Inferior parietal cortex (tissue), 1 donor: ENCODE results near the gene HAX1.
"Not testable (repeated sequence)": the region's sequence is repeated elsewhere in the genome, so short reads cannot be mapped to it uniquely, and the experiment has no call there.

ENCODE experiments used
- DNase-seq: peaks from one replicate; pipeline ENCODE4 v3.0.0-alpha.2; 2016; ENCODE audit errors: extremely low spot score

The HAX1 gene

GRCh38 chr1:154272217-154272998 is at the start of gene HAX1:
Gene HAX1 (plus strand): TSS chr1:154272629. CDS start chr1:154272724, 95 bp downstream.
- DNase-seq, result peak; percentile 95

- DNase-seq, result no peak
These were observed 49.5 kb upstream of the HAX1 start for GRCh38 chr1:154222918-154223317.

DNA sequence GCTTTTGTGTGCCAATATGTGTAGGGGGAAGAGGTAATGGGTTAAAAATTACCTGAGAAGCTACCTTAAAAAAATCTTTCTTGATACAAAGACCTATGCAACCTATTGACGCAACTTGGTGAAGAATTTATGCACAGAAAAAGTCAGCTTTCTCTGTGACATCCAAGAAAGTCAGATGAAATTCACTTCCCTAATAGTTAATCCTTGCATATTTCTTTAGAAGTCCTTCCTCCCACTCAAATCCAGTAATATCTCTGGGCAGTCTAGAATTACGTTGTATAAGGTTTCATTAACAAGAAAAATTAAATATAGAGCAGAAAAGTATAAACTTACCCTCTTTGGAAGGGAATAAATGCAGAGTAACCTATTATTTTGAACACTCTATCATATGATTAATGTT is 48.8 kb upstream of the HAX1 start:
- DNase-seq, result no peak

DNA sequence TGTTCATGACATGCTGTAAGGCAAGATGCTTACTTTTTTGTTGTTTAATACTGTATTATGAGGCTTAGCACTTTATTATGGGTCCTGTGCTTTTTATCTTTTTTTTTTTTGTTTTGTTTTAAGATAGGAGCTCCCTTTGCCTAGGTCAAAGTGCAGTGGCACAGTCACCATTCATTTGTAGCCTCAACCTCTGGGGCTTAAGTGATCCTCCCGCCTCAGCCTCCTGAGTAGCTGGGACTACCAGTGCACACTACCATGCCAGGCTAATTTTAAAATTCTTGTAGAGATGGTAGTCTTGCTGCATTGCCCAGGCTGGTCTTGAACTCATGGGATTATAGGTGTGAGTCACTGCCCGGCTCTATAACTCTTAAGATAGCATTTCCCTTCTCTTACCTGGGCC is 47.1 kb upstream of the HAX1 start:
- no peak for DNase-seq

DNA sequence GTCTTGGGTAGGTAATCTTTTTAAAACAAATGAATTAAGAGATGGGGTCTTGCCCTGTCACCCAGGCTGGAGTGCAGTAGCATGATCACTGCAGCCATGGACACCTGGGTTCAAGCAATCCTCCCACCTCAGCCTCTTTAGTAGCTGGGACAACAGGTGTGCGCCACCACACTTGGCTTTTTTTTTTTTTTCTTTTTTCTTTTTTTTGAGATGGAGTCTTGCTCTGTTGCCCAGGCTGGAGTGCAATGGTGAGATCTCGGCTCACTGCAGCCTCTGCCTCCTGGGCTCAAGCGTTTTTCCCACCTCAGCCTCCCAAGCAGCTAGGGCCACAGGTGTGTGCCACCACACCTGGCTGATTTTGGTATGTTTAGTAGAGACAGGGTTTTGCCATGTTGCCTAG is 41.3 kb upstream of the HAX1 start:
- not testable (repeated sequence) for DNase-seq

DNA sequence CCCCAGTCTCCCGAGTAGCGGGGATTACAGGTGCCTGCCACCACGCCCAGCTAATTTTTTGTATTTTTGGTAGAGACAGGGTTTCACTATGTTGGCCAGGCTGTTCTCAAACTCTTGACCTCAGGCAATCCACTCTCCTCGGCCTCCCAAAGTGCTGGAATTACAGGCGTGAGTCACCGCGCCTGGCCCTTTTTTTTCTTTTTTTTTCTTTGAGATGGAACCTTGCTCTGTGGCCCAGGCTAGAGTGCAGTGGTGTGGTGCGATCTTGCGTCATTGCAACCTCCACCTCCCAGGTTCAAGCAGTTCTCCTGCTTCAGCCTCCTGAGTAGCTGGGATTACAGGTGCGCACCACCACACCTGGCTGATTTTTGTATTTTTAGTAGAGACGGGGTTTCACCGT is 39.3 kb upstream of the HAX1 start:
- DNase-seq, result not testable (repeated sequence)

GRCh38 chr1:154236855-154237254 is 35.6 kb upstream of the HAX1 start:
- DNase-seq, result no peak

DNA sequence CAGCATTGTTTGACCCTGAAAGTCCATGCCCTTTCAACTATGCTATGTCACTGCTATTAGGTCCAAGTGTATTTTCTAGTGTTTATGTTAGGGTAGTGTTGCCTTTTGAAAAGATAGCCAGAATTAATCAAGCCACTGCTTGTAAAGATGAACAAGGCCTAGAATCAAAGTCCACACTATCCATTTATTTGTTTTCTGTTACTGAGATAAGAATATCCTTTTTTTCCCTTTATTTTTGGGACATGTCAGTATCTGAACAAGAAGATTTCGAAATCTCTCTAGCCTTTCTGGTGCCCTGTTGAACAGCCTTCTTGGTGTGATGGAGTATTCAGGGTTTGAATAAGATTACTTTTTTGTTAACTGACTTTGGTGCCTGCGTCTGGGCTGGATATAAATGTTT is 35.0 kb upstream of the HAX1 start:
- no peak for DNase-seq

DNA sequence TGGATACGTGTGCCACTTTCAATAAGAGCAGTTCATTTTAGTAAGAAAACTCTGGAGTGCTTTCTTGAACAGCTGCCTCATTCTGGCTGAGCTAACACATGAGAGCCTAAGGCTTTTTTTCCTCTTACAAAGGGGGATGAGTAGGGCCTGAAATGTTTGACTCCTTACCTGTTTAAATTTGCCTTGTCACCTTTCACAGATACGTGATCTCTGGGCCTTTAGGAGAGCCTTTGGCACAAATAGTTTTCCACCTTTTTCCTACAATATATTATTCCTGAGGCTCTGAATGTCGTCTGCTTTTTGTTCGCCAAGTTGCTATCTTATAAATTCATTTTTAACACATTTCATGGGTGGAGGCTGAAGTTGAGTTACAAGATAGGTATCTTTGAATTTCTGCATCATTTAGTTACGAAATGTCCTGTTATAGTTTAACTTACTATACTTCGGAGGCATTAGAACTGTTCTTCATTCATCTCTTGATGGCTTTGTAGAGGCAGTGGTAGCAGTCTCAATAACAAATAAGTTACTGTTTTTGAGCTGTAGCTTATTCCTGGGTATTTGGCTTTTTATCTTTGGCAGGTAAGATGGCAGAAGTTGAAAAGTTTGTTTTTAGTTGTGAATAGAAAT is 34.4 kb upstream of the HAX1 start:
- DNase-seq, result no peak

GRCh38 chr1:154239491-154239890 is 32.9 kb upstream of the HAX1 start:
- no peak for DNase-seq

DNA sequence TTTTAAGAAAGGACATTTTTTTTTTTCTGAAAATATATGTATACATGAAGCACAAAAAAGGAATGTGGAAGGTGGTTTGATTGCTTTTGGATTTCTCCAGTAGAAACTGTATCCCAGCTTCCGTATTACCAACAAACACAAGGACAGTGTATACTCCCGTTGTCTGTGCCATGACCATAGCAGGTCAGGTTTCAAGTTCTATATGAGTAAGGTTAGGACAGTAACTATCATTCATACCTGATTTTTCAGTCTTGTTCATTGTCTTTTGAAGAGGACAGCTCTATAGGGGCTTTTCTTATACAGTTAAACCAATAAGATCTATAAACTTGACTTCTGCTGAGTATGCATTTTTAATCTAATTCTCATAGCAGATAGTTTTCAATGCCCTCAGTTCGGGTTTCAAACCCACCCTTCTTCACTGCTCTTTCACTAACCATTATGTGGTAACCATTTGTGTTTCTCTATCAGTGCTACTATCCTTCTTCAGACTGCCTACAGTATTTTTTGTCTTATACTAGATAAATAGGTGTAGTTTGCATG is 32.1 kb upstream of the HAX1 start:
- no peak for DNase-seq

DNA sequence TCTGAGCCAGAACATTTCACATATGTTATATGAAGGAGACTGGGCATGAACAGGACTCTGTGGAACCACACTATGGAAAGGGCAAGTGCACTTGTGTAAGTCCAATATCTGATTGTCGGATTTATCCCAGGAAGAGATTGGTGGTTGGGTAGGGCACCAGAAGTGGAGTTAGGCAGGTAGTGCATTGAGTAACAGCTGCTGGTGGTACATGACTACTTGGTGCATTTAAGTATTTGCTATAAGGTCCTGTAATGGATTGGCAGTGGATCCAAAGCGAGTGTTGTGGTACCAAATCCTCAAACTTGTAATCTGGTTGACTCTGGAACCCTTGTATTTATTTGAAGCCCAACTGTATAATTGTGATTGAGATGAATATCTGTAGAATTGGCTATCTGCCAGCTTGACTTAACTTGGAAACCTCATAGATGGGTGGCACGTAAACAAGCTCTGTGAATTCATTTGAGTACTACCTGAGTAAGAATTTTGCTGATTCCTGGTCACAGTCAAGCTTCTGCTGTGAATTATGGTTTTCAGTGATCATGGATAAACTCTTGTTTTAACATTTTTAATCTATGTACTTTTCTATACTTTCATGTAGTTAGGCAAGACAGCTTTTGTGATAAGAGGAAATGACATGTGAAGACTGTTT is 30.6 kb upstream of the HAX1 start:
- DNase-seq, result no peak

GRCh38 chr1:154253671-154254070 is 18.8 kb upstream of the HAX1 start:
- DNase-seq, result no peak

DNA sequence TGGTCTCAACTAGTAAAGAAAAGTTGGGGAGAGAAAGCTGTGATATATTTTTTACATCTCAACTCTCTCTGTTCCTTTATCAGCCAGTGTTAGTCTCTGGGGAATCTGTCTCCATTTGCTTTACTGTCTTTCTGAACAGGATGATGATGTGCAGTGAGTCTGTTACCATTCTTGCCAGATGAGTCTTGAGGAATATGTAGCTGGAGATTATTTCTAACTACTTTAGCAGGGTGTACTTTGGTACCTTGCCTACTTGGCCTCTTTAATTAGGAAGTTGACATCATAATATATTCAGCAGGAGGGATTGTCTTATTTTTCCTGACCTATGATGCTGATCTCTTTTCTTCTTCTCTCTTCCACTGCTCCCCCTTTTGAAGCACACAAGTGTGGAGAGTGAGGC is 15.7 kb upstream of the HAX1 start:
- DNase-seq, result no peak

DNA sequence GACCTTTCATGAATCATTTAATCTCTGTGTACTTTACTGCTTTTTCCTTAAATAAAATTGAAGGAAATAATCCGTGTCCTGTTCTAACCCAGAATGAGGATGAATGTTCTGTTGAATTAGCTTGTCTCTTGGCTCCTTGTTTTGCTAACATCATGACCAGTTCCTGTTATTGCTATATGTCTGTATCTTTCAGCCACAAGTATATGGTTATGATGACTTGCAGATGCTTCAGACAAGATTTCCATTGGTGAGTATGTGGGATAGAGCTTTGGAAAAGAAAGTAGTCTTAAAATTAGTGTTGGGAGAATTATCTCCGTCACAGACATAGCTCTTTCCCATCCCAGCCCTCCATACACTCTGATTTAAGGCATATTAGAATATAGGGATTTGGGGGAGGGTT is 13.6 kb upstream of the HAX1 start:
- no peak for DNase-seq

DNA sequence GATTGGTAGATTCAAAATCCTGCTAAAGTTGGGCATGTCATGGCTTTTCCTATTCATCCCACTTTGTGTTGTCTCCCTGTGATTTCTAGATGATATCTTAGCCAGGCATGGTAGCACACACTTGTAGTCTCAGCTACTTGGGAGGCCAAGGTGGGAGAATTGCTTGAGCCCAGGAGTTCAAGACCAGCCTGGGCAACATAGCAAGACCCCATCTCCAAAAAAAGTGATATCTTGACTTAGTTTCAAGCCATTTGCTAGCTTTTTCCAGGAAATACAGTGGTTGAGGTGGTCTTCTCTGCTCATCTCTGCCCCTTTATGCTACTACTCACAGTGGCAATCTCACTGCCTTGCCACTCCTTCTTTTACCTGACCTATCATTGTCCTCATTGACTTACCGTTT is 12.3 kb upstream of the HAX1 start:
- DNase-seq, result no peak

DNA sequence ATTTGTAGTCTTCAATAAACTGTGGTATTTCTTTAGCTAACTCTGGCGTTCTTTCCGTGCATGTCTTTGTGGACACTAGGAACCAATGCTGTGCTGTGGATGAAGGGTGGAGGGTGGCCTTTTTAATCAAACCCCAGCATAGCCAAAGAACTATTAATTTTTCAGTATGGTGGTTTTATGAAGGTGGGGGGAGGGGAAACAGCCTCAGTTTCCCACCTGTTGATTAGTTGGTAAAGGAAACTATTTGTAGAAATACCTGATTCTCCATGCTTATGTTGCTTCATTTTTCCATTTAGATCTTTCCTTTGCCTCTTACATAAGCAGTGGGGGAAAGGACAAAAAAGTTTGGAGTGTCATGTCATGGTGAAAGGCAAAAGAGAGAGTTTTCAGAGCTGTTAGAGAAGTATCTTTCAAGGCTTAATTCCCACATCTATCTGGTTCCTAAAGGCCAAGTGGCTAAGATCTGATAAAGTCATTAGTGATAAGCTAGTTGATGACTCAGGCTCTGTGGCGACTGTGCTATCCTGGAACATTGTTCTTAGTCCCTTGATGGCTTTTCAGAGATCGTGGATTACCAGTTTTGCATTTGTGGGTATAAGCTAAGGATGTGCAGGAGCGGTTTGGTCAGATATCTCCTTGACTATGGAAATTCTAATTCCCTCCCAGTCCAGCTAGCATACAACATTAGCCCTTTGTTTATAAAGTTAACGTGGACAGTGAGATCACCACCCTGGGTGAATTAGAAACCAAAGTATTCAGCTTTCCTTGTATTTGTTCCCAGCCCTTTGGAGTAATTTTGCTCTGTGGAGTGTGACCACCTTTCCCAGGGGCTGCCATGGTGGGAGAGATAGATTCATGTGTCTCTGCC is 8.7 kb upstream of the HAX1 start:
- no peak for DNase-seq

DNA sequence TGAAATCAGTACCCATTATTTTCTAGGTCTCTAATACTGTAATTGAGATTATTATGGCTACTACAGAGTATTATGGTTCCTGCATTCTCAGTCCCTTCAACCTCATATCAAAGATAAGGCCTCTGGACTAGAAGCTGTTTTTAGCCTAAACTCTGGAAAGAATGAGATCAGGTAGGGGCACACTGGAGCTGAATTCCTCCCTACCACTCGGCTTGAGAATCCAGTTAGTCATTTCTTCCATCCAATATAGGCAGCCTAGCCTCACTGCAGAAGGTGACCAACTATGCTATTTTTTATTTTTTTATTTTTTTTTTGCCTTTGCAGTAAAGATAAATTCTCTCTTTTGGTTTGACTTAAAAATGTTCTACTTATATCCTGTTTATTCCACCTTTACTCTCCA is 8.0 kb upstream of the HAX1 start:
- no peak for DNase-seq

DNA sequence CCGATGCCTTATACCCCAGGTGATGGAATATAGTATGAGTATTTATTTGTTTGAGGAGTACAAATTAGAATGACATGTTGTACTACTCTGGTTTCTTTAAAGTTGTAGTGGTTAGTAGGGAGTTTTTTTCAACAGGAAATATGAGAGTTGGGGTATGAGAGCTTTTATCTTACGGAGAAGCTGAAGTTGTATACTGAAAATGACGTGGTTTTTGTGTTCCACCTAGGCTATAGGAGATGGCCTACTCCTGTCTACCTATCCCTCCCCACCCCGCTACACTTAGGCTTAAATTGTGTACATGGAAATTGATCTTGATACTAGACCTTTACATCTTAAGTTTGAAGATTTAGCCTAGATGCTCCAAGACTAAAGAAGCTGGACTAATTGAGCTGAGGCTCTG is 6.8 kb upstream of the HAX1 start:
- no peak for DNase-seq

- DNase-seq, result no peak
These were observed 1.6 kb upstream of the HAX1 start for GRCh38 chr1:154270833-154271232.

GRCh38 chr1:154272999-154273563 is 652 bp downstream of the HAX1 start:
- DNase-seq, result no peak

DNA sequence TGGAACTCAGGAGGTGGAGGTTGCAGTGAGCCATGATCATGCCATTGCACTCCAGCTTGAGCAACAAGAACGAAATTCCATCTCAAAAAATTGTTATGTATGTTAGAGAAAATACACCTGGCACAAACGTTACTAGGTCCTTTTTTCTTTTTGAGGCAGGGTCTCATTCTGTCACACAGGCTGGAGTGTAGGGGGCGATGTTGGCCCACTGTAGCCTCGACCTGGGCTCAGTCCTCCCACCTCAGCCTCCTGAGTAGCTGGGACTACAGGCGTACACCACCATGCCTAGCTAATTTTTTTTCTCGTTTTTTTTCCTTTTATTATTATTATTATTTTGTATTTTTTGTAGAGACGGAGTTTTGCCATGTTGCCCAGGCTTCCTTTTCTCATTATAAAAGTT is 4.4 kb downstream of the HAX1 start:
- no peak for DNase-seq
